IPS-NIHi7 (cell line): Measurements from ENCODE around the gene CCM2.

Experiments used
- DNase-seq: peaks from one replicate; pipeline ENCODE4 v3.0.0; 2012; ENCODE audit warnings: mixed read lengths; ENCODE audit errors: extremely low spot score

Gene CCM2

DNA sequence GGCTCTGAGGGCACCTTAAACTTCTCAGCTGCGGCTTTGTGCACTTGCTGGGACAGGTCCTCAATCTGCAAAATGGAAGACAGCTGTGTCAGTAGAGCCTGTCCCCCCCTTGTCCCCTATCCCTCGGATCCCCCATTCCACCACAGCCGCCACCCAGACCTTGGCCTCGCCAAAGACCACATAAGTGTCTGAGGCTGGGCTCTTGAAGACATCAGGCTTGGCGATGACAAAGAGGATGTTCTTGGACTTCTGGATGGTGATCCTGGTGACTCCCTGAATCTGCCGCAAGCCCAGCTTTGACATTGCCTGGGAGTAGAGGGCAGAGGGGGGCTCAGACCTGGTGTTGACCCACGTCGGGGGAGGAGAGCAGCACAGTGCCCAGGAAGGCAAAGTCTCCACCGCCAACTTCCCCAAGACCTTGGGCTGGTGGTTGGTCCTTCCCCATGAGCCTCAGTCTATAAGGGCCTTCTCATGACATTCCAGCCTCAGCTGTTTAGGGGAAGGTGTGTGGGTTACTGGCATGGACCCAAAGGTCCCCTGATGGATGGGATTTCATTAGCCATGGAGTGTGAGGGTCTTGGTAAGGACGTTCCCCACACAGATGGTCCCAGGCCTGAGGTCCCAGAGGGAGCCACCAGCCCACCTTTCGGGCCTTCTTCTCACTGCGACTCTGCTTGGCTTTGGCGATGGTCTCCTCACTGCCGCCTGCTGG, 81.1 kb downstream of the CCM2 start:
- no peak for DNase-seq

DNA sequence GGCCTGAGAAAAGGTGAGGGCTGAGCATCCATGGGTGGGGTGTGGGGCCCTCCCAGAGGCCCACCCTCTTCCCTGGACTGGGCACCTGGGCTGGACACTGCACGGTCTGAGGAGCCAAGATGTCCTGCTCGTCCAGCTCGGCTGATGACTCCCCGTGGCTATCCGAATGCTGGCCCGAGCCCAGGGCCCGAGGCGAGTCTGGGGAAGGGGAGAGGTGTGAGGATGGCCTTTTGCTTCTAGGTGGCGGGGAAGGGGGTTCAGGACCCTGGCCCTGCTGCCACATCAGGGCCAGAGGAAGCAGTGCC, 81.6 kb downstream of the CCM2 start:
- no peak for DNase-seq

DNA sequence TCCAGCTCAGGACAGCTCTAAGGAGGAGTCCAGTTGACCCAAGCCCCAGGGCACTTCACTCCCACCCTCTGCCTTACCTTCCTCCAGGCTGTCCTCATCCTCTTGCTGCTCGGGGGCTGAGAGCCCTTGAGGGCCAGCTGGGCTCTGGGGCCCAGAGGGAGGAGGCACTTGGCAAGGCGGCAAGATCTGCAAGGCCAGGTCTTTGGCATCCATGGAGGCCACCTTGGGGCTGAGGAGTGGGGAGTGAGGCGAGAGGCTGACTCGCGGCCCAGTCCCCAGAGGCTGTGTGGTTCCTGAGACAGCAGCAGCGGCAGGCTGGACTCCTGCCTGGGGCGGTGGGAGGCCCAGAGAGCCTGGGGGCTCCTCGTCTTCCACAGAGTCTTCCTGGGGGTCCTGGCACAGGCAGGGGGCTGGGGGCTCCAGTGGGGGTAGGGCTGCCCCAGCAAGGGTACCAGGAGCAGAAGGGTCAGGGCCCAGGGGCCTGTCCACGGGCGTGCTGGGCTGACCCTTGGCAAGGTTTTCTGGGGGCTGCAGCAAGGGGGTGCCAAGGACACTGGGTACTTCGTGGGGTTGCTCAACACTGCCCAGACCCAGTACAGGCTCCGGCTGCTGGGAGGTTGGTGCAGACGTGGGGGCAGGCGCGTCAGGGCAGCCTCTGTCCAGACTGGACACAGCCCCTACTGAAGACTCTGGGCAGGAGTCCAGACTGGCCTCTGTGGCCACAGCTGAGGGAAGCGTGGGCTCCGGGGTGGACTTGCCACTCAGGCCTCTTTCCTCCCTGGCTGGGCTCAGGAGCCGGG, 82.2 kb downstream of the CCM2 start:
- DNase-seq = no peak

DNA sequence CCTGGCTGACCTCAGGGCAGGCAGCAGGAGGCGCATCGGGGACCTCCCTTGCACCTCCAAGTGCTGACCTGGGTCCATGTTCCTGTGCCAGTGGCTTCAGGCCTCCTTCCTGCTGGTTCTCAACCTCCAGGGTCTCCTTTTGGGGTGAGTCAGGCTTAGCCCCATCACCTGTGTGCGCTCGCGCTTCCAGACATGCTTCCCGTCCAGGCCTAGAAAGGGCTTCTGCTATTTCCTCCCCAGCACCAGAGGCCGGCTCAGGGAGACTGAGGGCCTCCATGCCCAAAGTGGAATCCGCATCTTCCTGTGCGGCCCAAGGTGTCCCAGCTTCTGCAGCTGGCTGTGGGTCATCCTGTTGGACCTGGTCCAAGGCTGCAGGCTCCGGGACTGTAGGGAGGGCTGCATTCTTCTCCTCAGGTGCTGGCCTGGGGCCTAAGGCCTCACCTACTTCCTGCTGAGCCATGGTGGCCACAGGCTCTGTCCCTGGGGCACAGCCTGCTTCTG, 82.9 kb downstream of the CCM2 start:
- DNase-seq = no peak

DNA sequence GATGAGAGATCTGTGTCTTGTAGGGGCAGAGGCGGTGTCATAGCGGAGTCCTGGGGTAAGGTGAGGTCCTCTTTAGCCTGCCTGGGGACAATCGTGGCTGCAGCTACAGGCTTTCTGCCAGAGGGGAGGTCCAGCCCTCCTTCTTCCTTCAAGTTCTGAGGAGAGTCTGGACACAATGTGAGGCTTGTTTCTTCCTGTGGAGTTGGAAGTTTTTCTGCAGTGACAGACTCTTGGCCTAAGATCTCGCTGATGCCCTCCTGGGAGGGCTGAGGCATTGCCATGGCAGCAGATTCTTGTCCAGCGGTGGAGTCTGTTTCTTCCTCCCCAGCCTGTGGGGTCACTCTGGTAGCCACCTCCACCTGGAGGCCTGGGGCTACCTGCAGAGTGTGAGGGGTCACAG, 84.3 kb downstream of the CCM2 start:
- no peak for DNase-seq

DNA sequence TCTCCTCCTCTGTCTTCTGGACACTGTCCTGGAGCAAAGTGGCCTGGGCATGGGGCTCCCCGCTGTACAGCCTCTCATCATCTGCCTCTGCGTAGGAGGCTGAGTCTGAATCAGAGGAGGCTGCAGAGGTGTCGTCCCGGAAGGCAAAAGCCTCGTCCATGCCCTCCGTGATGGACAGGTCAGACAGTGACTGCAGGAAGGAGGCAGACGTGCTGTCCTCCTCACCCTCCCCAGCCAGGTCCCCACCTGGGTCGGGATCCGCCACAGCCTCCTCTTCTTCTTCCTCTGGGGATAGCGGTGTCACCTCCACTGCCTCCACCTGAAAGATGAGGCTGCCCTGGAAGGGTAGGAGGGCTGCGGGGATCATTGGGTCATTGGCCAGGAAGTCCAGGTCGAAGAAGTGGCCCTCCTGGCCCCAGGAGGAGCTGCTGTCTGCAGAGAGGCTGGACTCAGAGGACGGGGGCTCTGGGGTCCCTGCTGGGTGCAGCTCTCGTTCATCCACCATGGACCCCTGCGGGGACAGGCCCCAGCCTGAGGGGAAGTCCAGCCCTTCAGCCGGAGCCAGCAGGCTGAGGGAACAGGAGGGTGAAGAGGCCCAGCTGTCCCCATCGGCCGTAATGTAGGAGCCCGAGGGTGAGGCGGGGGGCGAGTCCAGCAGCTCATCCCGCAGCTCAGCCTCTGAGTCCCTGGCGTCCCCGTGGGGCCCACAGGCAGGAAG, 85.1 kb downstream of the CCM2 start:
- DNase-seq = no peak

DNA sequence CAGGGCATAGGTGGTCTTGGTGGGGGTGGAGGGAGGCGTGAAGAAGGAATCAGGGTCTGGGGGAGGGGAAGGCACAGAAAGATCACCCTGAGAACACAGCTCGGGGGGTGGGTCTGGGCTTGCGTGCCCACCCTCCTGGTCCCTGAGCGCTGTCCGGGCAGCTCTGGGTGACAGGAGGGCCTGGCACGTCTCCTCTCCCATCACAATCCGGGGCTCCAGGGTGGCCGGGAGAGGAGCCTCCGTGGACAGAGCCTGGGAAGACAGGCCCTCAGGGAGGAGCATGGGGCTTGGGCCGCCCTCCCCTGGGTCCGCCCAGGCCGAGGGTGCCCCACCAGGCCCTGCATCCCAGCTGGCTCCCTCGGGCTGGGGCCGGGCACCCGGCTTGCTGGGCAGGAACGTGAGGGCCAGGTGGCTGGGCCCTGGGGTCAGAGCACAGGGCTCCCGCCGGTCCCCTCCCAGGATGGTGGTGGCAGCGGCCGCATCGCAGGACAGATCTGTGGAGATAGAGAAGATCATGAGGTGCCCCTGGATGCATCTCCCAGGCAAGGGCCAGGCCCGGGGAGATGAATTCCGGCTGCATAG, 85.7 kb downstream of the CCM2 start:
- no peak for DNase-seq

DNA sequence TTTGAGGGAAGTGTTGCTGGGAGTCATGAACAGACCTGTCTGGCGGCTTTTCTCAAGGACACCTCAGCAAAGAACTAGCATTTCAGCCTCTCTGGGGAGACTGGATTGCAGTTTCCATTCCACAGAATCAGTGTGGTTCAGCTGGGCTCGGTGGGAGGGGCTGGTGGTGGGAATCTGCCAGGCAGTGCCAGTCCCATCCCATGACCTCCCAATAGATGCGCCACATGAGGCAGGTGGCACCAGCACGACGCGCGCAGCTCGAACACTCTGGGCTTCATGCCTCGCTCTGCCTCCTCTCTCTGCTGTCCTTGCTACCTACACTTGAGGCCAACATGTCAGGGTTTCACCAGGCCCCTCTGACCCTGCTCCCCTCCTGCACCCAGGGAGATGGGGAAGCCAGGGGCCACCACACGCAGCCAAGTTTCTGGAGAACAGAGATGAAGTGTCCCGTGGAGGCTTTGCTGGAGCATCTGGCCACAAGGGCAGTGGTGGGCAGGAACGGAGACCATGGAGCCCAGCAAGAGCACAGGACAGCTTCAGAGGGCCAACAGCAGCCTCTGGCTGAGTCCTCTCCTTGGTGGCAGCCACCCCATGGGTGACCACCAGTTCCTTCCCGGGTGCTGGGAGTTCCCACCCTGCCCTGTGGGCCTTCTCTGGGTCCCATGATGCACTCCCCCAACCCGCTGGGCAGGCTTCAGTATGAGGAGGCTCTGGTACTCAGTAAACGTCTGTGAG, 86.5 kb downstream of the CCM2 start:
- DNase-seq = no peak

DNA sequence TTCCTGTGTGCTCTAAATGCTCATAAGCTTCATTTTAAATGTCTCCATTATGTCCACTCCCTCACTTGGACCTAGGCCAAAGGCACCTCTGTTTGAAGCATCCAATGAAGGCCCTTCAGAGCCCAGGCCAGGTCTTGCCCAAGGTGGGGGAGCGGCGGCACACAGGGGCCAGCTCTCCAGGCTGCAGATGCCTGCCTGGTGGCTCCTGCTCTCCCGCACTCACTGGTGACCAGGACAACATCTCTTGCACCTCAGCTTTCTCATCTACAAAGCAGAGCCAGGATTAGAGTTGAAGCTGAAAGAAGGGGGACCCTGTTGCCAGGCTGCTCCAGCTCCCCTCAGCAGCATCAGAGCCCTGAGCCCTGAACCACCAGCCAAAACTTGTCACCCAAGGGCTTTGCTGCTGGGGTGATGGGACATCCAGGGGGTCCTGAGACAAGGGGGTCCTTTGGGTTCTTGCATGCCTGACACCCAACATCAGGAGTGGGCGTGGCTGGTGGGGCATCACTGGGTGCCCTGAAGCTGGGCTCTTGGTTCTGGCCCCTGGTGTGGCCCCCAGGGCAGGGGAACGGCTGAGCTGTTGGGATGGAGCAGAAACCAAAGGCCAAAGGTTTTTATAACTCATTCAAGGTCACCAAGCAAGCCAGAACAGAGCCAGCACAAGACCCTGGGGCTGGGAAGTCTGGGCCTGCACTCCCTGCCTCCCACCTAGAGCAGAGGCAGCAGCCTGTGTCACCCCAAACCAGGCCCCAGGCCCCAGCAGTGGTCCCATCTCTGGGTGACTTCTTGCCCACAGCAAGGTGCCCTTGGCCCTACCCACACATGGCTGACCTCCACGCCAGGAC, 87.5 kb downstream of the CCM2 start:
- no peak for DNase-seq

DNA sequence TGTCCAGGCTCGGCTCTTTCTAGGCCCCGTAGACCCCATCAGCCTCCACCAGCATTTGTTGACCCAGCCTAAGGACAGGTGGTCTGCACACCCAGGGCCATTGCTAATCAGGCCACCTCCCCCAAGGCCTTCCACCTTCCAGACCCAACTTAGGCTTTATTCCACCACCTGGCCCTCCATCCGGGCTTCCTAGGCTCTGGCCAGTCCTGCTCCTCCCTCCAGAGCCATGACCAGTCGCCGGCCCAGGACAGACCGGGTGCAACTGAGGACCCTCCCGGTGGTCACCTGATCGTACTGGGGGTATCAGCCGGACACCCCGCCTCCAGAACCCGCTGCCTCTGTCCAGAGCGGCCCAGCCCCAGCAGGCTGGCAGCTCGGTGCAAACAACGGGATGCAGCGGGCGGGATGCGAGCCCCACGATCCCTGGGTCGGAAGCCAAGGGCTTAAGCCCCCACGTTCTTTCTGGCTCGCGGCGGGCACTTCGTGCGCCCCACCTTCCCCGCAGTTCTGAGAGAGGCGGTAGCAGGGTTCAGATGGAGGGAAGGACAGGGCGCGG, 88.2 kb downstream of the CCM2 start:
- no peak for DNase-seq

DNA sequence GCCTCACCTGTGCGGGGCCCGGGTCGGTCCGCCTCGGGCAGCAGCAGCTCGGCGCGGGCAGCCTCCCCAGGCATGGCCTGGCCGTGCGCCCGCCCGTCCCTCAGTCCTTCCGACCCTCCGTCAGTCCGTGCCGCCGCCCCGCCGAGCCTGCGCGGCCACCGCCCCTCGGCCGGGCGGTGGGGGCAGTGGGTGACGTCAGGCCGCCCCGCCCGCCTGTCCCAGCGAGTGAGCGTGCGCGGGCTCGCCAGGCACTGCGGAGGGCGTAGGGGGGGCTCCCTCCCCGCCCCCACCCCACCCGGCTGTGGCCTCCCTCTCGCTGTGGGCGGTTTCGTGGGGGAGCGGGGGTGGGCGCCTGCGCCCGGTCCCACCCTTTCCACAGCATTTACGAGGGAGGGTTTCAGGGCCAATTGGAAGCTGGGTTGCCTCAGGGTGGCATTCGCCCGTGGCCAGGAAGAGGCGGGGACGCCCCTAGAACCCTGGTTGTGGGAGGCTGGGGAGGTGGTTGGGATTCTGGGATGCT, 88.9 kb downstream of the CCM2 start, which contains the start of gene NACAD:
Gene NACAD, minus strand, starts transcription at position 149 of the 520 bp plus-strand sequence. Its CDS starts 75 bp downstream, at position 74.
- DNase-seq = peak; percentile 81

DNA sequence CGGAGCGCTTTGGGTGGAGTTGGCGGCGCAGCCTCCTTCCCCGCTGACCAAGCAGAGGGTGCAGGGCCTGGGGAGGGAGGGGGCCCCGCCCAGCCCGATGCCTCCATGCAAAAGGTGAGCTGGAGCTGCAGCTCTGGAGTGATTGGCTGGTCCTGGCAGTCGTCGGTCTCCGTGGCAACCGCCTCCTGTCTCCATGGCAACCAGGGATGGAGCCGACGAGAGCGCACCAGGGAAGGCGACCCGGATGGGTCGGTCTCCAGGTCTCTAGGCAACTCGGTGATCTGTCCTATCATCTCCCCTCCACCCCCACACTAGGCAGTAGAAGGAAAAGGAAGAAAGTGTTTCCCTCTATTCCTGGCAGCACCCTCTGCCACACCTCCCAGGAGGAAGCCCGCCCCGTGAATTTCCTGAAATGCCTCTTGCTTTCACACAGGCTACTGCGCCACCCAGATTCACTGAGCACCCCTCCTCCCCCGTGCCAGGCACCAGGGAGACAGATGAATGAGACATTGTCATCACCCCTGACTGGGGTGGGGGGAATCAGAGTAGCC, 89.4 kb downstream of the CCM2 start:
- DNase-seq = peak; percentile 97

DNA sequence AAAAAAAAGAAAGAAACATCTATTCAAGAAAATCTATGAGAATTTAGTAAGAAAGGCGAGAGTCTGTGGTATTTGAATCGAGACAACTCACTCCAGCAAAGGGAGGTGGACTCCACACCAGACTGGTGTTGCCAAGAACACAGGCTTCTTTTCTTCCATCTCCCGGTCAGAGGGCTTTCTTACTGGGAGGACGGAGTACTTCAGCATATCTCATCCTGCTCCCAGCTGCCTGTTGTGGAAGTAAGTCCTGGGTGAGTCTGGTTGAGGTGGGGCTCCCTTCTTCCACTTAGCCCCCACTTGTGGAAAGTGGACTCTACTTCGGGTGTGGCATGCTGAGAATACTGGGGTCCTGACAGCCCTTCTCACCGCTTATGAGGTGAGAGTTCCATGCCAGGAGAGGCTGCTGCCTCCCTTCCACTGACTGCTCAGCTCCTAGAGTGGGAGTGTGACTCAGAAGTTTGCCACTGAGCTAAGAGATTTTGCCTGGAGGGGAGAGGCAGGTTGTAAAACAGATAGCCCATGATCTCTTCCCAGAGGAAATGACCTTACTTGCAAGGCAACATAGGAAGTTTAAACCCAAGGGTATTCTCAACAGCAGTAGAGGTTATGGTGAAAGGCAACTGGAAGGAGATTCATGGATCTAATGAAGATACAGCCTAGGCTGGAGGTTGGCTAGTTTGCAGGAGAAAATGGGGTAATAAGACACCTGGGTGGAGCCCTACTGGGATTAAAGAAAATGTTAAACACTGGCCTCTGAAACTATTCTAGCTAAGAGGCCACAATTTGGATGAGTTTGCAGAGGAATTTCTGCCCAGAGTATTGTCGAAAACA, 92.3 kb downstream of the CCM2 start:
- no peak for DNase-seq

DNA sequence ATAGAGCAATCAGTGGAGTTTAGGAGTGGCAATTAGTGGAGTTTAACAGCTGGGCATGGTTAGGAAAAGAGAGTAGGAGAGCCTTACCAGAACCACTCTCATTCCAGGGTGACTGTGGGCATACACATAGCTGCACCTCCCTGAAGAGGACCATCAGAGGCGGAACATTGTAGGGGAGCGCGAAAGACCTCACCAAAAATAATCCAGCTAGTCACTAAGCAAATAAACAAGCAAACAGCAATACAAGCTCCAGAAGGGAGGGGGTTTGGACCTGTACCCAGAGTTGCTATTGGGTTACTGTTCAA, 92.9 kb downstream of the CCM2 start:
- DNase-seq = no peak

DNA sequence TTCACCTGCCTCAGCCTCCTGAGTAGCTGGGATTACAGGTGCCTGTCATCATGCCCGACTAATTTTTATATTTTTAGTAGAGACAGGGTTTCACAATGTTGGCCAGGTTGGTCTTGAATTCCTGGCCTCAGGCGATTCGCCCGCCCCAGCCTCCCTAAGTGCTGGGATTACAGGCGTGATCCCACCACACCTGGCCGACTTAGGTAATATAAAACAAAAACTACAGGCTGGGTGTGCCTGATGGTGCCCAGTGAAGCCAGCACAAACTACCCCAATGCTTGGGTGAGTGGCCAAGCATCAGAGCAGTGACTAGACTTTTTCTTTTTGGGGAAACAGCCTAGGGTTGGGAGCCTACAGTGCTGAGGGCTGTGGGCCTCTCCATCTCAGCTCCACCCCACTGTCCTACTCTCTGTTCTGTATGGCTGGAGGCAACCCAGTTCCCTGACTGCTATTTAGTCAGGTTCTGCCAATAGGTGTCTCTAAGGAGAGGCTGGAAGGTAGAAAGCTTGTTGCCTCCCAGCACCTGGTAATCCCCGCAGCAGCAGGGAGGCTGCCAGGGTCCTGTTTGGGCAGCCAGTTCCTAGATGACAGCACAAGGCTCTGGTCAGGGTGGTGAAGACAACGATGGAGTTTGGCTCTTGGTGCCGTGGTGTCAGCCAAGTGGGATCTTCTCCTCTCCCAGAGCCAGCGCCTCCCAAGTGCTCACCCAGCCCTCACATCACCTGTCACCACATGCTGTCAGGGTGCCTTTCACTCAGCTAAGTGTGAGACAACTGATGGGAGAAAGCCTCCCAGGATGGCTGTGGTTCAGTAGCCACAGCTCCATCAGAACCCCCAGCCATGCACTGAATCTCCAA, 99.2 kb downstream of the CCM2 start:
- DNase-seq = no peak

DNA sequence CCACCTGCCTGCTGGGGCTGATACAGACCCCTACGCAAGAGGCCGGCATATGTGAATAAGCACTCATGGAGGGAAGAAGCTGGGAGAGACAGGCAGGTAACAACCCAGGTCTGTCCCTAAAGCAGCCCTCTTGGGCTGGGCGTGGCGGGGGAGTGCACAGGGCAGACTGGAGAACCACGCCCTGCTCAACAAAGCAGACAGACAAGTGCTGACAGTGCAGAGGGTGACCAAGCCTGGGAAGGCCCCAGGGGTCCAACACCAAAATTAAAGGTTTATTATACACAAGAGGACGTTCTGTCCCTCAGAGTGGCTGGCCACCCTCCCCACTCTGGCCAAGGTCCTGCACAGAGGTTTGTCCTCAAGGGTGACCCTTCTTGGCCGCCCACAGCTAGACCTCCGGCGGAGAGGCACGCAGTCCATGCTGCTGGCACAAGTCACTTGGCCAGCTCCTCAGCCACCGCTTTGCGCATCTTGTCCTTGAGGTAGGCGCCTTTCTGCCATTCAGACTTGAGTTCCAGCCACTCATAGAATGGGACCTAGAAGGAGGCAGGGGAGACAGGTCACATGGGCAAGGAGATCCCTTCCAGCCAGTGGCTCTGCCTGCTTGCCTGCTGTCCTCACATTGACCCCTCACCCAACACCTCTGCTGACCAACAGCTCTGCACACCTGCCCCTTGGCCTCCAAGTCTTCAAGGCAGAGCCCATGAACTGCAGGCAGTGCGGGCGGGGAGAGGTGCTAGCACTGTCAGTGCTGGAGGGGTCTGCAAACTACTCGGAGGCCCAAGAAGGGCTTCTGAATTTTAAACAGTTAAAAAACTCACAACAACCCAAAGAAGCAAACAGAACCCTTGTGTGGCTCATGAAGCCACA, 100.1 kb downstream of the CCM2 start:
- DNase-seq = no peak
